Retina (tissue), 1 donor: Measurements from ENCODE around the gene RNGTT.
A peak's percentile ranks its signal among the peaks of the same experiment; 100 is the strongest.
"Not testable (repeated sequence)": the region's sequence is repeated elsewhere in the genome, so short reads cannot be mapped to it uniquely, and the experiment has no call there.

Experiments
- DNase-seq: peaks from one replicate; pipeline ENCODE4 v3.0.0-alpha.2; 2016

Gene RNGTT

DNA sequence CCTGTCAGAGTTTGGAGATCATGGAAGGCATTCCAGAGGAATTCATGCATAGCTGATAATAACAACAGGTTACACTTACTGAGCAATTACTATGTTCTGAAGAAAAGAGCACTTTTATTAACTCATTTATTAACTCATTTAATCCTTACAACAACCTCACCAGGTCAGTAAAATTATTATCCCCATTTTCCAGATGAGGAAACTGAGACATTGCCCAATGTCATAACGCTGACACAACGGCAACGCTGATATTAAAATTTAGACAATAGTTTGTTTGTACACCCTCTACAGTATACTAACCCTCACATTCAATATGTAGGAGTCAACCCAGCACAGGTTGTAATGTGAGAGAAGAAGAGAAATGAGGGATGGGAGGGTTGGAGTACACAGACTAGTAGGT is 105.0 kb downstream of the RNGTT start:
- DNase-seq = no peak

DNA sequence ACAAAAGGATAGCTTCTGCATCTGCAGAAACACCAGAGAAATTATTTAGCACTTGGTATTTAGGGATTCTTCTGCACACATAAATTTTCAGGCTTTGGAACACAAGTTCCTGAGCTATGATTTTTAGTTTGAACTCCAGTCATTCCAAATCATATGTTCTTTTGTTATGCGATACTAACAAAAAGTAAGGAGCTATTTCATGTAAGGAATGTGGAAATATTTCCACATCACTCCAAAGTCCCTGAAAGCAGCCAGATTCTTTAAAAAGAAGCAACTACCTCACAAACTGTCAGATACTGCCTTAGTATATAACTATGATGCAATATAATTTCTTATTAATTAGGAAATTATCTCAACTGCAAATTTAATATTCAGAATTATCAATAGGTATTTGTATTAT is 106.9 kb downstream of the RNGTT start:
- DNase-seq = no peak

DNA sequence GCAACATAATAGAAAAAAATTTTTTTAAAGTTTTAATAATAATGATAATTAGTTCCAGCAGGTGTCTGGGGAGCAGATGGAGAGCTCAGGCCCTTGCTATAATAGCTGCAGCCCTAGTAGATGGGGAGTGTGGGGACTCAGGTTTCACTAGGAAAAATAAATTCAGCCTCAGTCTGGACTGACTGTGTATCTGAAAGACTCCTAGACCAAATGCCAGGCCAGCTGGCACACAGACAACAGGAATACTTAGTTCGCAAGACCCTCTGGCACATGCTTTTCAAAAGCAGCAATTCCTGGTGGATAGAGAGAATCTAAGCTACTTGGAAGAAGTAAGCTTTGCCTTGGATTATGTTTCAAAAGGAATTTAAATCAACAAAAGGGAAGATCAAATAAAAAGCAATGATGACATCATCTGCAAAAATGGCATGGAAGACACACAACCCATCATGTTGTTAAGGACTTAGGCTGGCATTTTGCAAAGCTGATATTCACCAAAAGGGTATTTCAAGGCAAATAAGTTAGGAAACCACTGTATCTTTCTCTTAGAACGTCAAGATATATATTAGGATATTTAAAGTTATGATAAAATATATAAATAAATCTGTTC is 107.8 kb downstream of the RNGTT start:
- DNase-seq = no peak

DNA sequence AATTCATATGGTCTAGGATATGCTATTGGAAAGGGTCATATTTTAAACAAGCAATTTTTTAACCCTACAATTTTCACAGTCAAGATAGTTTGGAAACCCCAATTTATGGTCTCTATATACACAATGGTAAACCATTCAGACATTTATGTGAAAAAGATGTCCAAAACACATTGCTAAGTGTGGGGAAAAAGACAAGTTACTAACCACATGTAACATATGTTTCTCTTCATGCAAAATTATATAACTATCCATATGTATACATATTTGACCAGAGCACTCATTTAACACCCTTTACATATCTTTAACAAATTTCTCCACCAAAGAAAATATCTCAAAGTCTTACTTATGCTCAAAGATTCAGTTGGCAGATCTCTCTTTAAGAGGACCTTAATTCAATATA is 110.6 kb downstream of the RNGTT start:
- no peak for DNase-seq

DNA sequence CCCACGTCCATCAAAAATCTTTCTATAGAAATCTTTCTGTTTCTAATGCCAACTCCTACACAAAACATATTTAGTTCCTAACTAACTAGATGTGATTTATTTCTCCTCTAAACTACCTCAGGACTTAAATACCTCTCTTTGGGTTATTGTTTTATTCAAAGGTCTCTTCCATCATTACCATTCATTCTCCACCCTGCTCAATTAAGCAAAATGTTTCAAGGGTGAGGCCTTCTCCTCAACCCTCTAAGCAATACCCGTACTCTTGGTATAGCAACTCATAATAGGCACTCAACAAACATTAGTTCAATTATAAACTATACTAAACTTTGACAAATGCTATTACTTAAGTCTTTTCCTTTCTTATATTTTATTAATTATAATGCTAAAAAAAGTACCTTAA is 111.4 kb downstream of the RNGTT start:
- no peak for DNase-seq

DNA sequence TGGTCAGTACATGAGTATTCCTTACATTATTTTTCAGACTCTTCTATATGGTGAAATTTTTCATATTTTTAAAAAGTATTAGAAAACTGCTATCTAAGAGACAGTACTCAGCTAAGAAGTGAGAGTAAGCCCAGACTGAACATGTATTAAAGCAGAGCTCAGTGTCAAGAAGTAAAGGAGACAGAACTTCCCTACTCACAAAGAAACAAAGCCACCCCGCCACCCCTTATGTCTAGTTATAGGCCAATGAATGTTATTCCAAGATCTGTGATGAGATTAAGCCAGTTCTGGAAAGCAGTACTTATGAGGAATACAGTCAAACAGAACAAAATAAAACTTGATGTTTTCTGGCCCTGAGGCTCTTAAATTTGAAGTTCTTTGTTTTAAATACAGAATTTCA is 114.5 kb downstream of the RNGTT start:
- no peak for DNase-seq

DNA sequence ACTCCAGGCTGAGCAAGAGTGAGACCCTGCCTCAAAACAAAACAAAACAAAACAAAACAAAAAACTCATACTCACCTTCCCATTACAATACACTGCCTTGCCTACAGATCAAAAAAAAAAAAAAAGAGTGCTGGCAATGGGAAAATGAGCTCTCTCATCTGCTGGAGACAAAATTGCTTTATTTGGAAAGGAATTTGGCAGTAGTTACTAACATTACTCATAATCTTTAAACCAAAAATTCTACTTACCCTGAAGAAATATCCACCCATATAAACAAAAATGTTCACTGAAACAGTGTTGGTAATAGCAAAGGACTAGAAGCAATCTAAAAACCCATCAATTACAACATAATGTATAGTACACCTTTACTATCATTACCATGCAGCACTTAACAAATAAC is 120.4 kb downstream of the RNGTT start:
- DNase-seq = no peak

DNA sequence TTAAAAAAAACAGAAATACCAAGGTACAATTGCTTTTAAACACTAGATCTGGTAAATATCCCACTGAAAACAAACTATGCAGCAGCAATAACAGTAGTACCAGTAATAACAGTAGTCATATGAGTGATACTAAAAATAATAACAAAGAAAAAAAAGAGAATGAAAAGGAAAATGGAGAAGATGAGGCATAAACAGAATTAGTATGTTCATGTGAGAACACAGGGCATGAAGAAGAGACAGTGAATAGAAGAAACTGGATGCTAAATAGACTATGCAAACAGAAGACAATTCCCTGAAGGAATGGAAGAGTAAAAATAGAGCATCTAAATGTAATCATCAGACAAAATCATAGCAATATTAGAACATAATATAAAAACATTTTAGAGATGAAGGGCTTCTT is 121.1 kb downstream of the RNGTT start:
- DNase-seq = no peak

DNA sequence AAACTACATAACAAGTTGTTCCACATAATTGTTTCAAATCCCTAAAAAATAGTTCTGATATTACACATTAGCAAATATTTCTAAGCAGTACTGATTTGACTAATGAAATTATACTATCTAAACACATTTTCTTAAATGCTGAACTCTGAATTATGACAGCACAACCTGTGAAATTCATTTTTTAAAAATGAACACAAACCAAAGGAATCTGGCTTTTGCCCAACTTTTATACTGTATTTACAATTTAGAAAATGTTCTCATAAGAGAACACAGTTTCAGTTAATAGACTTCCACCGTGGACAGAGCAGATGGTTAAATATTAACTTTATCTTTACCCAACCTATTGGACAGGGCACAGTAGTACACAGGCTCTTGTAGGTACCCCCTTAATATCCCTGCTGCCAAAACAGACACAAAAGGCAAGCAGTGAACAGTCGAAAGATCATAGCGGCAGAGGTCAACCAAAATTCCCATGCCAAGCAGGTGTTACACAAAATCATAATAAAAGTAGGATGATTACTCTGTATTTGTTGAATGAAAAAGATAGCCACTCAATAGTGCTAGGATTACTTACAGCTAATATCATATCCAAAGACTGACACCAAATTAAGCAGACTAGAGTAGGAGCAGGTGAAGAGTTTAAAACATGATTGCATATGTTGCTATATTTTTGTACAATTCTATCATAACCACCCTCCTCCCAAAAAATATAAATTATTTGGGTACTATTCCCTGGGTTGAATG is 122.5 kb downstream of the RNGTT start:
- no peak for DNase-seq

DNA sequence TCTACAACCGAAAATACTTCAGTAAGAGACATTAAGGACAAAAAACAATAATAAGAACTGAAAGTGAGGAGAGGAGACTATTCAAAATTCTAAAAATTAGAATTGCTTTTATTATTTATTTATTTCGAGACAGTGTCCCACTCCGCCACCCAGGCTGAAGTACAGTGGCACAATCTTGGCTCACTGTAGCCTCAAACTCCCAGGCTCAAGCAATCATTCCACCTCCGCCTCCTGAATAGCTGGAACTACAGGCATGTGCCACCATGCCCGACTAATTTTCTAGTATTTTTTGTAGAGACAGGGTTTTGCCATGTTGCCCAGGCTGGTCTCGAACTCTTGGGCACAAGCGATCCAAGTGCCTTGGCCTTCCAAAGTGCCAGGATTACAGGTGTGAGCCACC is 123.1 kb downstream of the RNGTT start:
- no peak for DNase-seq

DNA sequence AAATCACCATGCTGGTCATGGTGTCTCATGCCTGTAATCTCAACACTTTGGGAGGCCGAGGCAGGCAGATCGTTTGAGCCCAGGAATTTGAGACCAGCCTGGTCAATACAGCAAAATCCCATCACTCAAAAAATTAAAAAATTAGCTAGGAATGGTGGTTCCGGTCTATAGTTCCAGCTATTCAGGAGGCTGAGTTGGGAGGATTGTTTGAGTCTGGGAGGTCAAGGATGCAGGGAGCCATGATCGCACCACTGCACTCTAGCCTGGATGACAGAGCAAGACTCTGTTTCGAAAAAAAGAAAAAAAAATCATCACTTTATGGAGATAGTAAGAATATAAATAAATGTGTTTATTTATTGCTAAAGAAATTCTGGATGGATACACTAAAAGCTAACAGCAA is 124.1 kb downstream of the RNGTT start:
- no peak for DNase-seq

DNA sequence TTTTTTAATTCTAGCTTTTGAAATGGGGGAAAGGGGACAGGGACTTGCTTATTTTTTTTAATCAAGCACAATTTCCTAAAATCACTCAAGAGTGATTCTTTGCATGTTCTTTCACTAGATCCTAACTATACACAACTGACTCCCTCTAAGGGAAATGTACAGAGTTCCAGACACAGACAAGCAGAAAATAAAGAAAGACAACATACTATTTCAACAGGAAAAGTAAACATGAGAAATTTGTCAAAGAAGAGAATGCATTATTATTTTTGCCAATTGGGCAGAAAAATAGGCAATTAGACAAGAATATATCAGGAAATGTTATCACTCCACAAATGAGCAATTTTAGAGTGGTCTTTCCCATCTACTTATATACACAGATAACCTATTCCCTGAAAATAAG is 128.2 kb downstream of the RNGTT start:
- DNase-seq = no peak

DNA sequence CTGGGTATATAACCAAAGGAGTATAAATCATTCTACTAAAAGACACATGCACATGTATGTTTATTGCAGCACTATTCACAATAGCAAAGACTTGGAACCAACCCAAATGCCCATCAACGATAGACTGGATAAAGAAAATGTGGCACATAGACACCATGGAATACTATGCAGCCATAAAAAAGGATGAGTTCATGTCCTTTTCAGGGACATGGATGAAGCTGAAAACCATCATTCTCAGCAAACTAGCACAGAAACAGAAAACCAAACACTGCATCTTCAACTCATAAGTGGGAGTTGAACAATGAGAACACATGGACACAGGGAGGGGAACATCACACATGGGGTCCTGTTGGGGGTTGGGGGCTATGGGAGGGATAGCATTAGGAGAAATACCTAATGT is 130.3 kb downstream of the RNGTT start:
- DNase-seq = not testable (repeated sequence)

DNA sequence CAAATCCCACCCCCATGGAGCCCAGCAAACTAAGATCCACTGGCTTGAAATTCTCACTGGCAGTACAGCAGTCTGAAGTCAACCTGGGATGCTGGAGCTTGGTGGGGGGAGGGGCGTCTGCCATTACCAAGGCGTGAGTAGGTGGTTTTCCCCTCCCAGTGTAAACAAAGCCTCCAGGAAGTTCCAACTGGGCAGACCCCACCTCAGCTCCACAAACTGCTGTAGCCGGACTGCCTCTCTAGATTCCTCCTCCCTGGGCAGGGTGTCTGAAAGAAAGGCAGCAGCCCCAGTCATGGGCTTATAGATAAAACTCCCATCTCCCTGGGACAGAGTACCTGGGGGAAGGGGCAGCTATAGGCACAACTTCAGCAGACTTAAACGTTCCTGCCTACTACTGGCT is 135.8 kb downstream of the RNGTT start:
- not testable (repeated sequence) for DNase-seq

DNA sequence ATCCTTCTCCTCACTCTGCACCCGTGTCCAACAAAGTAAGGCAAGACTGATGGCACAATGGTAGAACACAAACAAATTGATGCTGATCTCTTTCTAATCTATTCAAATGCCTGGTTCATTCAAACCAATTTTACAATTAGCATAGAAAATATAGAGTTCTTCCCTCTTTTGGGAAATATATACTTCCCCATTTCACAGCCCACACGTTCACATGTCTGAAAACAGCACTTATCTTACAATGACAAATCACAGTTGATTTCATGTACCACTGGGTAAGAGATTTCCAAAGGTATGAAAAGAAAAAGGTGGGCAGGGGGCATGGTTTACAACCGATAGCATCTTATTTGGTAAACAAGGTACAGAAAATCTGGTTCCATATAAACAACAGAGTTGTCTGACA is 137.6 kb downstream of the RNGTT start:
- DNase-seq = no peak

DNA sequence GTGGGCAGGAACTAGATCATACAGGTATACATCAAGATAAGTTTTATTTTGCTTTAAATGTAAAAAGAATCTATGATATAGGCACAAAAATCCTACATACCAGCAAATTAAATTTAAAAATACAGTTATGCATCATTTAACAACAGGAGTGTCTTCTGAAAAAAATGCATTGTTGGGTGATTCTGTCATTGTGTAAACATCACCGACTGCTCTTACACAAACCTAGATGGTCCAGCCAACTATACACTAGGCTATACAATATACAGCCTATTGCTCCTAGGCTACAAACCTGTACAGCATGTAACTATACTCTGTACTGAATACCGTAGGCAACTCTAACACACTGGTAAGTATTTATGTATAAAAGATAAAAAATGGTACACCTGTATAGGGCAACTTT is 139.4 kb downstream of the RNGTT start:
- no peak for DNase-seq

DNA sequence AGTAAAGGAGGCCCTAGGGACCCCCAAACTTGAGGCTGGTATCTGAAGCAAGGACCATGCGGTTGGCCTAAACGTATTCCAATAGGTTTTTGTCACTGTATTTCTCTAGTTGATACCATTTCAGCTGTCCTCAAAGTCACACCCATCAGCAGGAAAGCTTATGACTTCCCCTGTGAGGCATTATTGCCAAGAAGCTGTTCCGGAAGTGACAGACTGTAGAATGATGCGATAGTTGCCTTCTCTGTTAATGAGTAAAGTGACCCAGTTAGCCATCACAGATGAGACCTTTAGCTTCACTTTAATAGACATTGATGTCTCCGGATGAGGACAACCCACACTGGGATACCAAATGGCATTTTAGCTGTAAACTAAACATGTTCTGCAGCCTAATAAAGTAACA is 147.9 kb downstream of the RNGTT start:
- DNase-seq = peak; percentile 14

DNA sequence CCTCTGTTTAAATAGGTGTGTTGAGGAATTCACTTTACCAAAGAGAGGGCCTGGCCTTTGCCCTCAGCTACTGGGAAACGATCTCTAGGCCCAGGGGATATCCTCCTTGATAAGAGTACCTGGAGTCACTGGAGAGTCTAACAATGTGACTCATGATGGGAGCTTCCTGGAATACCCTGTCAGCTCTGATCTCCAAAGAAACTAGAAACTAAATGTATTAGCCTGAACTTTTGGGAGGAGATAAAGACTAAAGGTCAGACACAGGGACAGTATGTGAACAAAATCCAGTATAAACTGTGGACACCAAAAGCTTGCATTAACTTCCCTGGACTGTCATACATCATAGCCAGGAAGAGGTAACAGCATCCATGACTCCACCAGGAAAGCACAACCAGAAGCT is 148.5 kb downstream of the RNGTT start:
- DNase-seq = no peak

DNA sequence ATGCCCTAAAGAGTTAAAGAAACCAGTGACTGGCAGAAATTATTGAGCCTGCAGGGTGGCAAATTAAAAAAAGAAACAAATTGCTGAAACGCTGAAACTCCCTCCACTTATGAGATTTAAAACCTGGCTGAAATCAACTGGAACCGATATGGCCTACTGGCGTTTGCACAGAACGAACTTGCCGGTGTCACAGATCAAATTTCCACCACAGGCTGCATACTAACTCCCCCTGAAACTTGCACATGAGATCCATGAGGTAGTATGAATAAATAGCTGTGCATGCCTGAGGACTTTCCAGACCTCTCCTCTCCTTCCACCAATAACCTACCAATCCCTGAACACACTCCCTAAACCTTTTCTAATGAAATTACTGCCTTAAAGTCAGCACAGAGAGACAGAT is 150.4 kb downstream of the RNGTT start:
- DNase-seq = no peak

DNA sequence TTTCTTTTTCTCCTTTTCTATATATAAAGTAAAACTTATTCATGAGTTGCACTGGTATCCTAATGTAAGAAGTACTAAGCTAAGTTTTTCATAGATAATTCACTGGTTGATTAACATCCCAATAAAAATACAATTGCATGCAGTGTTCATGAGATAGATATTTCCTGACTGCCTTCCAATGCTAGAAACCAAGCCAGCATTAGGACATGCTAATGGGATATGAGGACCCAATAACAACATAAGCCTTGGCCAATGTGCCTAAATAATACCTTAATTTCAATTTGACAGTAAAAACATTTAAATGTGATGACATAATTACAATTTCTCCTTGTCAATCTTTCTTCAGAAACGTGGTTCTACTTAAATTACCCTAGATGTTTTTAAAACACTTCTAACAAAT is 152.7 kb downstream of the RNGTT start:
- DNase-seq = no peak

DNA sequence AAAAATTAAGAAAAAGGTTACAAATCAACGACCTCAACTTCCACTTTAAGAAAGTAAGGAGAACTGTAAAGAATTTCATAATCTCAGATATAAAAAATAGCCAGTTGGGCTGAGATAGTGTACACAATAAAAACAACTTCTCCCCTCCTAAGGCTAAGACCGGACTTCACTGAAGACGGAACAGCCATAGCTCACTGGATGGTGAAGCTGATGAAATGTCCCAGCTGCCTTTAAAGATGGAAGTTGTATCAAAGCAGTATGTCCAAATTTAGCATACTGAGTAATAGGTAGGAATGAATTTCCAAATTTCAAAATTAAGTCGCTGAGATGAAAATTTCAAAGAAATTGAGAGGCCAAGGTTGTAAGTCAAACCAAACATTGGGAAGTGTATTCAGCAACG is 153.3 kb downstream of the RNGTT start:
- DNase-seq = no peak

DNA sequence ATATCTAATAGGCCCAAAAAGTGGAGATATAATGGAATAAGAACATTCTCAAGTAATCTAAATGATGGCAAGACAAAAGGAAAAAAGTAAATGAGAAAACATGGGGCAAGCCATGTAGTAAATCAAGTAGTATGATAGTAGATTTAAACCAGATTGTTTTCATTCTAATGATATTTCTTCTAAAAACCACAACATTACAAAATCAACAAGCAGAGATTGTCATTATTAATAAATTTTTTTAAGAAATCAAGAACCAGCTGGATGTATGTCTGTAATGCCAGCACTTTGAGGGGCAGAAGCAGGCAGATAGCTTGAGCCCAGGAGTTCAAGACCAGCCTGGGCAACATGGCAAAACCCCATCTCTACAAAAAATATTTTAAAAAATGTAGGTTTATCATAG is 155.0 kb downstream of the RNGTT start:
- no peak for DNase-seq

DNA sequence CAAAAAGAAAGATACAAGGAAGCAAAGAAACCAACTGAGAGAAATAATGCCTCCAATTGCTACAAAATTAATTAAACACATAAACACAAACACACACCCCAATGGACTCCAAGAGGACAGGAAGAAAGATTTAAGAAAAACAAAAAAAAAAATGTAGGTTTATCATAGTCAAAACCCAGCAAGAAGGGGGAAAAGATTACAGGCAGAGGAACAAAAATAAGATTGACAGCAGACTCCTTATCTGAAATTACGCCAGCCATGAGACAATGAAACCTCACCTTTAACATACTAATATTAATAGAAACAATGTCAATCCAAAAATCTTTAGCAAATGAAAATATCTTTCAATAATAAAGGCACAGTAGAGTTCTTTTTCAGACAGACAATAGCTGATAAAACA is 155.8 kb downstream of the RNGTT start:
- no peak for DNase-seq

DNA sequence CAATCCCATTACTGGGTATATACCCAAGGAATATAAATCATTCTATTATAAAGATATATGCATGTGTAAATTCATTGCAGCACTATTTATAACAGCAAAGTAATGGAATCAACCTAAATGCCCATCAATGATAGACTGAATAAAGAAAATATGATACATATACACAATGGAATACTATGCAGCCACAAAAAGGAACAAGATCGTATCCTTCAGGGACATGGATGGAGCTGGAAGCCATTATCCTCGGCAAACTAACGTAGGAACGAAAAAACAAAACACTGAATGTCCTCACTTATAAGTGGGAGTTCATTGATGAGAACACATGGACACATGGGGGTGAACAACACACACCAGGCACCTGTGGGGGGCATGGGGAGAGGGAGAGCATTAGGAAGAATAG is 156.7 kb downstream of the RNGTT start:
- no peak for DNase-seq

DNA sequence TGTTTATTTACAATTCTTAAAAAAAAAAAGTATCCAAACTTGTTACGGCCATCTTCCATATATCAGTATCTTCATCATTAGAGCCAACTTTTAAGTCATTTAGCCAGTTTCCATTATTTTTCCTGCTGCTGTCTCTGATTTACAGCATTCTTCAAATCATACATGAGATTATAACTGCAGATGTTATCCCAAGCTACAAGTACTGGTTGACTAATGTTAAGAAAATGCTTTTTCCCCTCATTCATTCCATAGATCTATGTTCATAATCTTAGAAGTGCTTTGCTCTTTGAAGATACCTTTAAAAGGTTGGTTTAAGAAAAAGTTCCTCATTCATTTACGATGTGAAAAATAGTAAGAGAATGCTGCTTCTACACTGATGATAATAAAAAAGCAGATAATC is 158.7 kb downstream of the RNGTT start:
- no peak for DNase-seq
